IPS-18c (cell line): ENCODE results near the gene TWIST2.

Experiments
- H3K4me3 ChIP-seq: 2 replicates; pipeline ENCODE4 v1.7.0; 2013; ENCODE audit warnings: low read depth, mild to moderate bottlenecking, low read length, moderate library complexity; ENCODE audit not compliant: insufficient read depth
- H3K9me3 ChIP-seq: one replicate; pipeline ENCODE4 v1.6.1; 2013; ENCODE audit warnings: mild to moderate bottlenecking, low read length, moderate library complexity; ENCODE audit not compliant: control insufficient read depth, insufficient read depth

TWIST2 gene

GRCh38 chr2:238851026-238851425 is 3.1 kb downstream of the TWIST2 start:
- no peaks in the 10 kb centered on the region for H3K9me3 ChIP-seq
- H3K4me3 ChIP-seq, result no peak overlapping the region

- Histone ChIP-seq H3K4me3 (no peak overlapping the region), H3K9me3 (no peaks in the 10 kb centered on the region)
Measured at GRCh38 chr2:238851761-238852160, 3.9 kb downstream of the TWIST2 start.

GRCh38 chr2:238852206-238852869 is 4.5 kb downstream of the TWIST2 start:
- H3K4me3 ChIP-seq, result no peak overlapping the region
- H3K9me3 ChIP-seq, result no peaks in the 10 kb centered on the region

- H3K4me3 ChIP-seq, result no peak overlapping the region
- no peaks in the 10 kb centered on the region for H3K9me3 ChIP-seq
Measured at GRCh38 chr2:238853218-238853617, 5.3 kb downstream of the TWIST2 start.

GRCh38 chr2:238853721-238854120 is 5.8 kb downstream of the TWIST2 start:
- no peaks in the 10 kb centered on the region for H3K9me3 ChIP-seq
- no peak overlapping the region for H3K4me3 ChIP-seq

GRCh38 chr2:238854246-238854645 is 6.4 kb downstream of the TWIST2 start:
- Histone ChIP-seq H3K4me3 (no peak overlapping the region), H3K9me3 (no peaks in the 10 kb centered on the region)

- Histone ChIP-seq H3K4me3 (no peak overlapping the region), H3K9me3 (no peaks in the 10 kb centered on the region)
Measured at GRCh38 chr2:238854699-238855229, 6.9 kb downstream of the TWIST2 start.

- H3K9me3 ChIP-seq, result no peaks in the 10 kb centered on the region
- no peak overlapping the region for H3K4me3 ChIP-seq
Measured at GRCh38 chr2:238855299-238855698, 7.4 kb downstream of the TWIST2 start.

GRCh38 chr2:238855891-238856580 is 8.2 kb downstream of the TWIST2 start:
- Histone ChIP-seq H3K4me3 (no peak overlapping the region), H3K9me3 (no peaks in the 10 kb centered on the region)

GRCh38 chr2:238856713-238857567 is 9.1 kb downstream of the TWIST2 start:
- Histone ChIP-seq H3K4me3 (no peak overlapping the region), H3K9me3 (no peaks in the 10 kb centered on the region)

GRCh38 chr2:238857959-238858358 is 10.1 kb downstream of the TWIST2 start:
- H3K9me3 ChIP-seq, result no peaks in the 10 kb centered on the region
- no peak overlapping the region for H3K4me3 ChIP-seq

GRCh38 chr2:238859636-238860347 is 11.9 kb downstream of the TWIST2 start:
- H3K4me3 ChIP-seq, result no peak overlapping the region
- no peaks in the 10 kb centered on the region for H3K9me3 ChIP-seq

GRCh38 chr2:238861013-238861730 is 13.3 kb downstream of the TWIST2 start:
- H3K9me3 ChIP-seq, result no peaks in the 10 kb centered on the region
- no peak overlapping the region for H3K4me3 ChIP-seq

GRCh38 chr2:238861766-238862315 is 14.0 kb downstream of the TWIST2 start:
- no peaks in the 10 kb centered on the region for H3K9me3 ChIP-seq
- no peak overlapping the region for H3K4me3 ChIP-seq

GRCh38 chr2:238862701-238863100 is 14.8 kb downstream of the TWIST2 start:
- H3K9me3 ChIP-seq, result no peaks in the 10 kb centered on the region
- H3K4me3 ChIP-seq, result no peak overlapping the region

GRCh38 chr2:238863231-238863630 is 15.3 kb downstream of the TWIST2 start:
- Histone ChIP-seq H3K9me3 (no peaks in the 10 kb centered on the region), H3K4me3 (no peak overlapping the region)
